Psoas muscle (tissue), 8 donors: ENCODE results near the gene MCOLN1. TPM values are rescaled to one million over a fixed set of nuclear protein-coding genes. Genes with fewer than 3 reads are reported as not detected.

Experiments
- ATAC-seq, 4 donors: fragments of 200-7000 bp; cut with Tn5 transposase; one replicate each; pipeline ENCODE4 v1.9.1; 2020; ENCODE audit warnings: moderate library complexity in 3 of 4, mild to moderate bottlenecking in 2 of 4
- DNase-seq, 2 donors: peaks; one replicate each; pipeline ENCODE4 v3.0.0-alpha.2; 2020
- H3K27ac ChIP-seq: fragments of 200-600 bp; one replicate; pipeline ENCODE4 v1.8.0; 2022
- H3K27me3 ChIP-seq, 3 donors: fragments of 200-600 bp in 1 of 3; one replicate each; pipeline versions ENCODE4 v1.6.1 to v1.8.0; 2013 to 2022; ENCODE audit warnings: low read length in 2 of 3, mild to moderate bottlenecking in 2 of 3, moderate library complexity in 1 of 3; ENCODE audit not compliant: insufficient read depth in 3 of 3
- H3K36me3 ChIP-seq, 2 donors: fragments of 200-600 bp in 1 of 2; one replicate each; pipeline versions ENCODE4 v1.6.1 to v1.8.0; 2013 to 2022; ENCODE audit warnings: low read depth in 1 of 2, mild to moderate bottlenecking in 1 of 2, moderate library complexity in 1 of 2; ENCODE audit not compliant: insufficient read depth in 1 of 2
- H3K4me1 ChIP-seq: fragments of 200-600 bp; one replicate; pipeline ENCODE4 v1.8.0; 2022
- H3K4me3 ChIP-seq: fragments of 200-600 bp; one replicate; pipeline ENCODE4 v1.8.0; 2022; ENCODE audit warnings: mild to moderate bottlenecking
- H3K9me3 ChIP-seq: fragments of 200-600 bp; one replicate; pipeline ENCODE4 v1.8.0; 2022
- WGBS, 3 donors: extraction: QIAGEN DNeasy Blood & Tissue Kit; methylation state at CpG; one replicate each; pipeline versions ENCODE4 v1.1.6 to v1.1.7; 2013; 5-methylcytosine and 5-hydroxymethylcytosine counted together
- intact Hi-C, 2 donors: fragments of 100-400 bp; cut with DNase I; formaldehyde crosslinking; loops; one replicate each; pipeline versions ENCODE4 v1.11.0 to v1.14.2; 2022
- polyA plus RNA-seq, 3 donors: library from polyadenylated mRNA; stranded (reverse); fragments of 200-250 nt; gene quantifications; one replicate each; pipeline ENCODE4 v1.2.3, GENCODE V29; 2013
- total RNA-seq, 4 donors: library from RNA; stranded (reverse); fragmentation: NEBNext Ultra II Directional in 2 of 4; extraction: Animal tissue kit (Norgen Biotek cat#: 25700) in 2 of 4; gene quantifications; one replicate each; pipeline versions ENCODE4 v1.2.1 to v1.2.4, GENCODE V29; 2021 to 2023
- TF ChIP-seq, protein P1 (sequence below): fragments of 200-600 bp; IDR thresholded peaks from one replicate; pipeline ENCODE4 v1.8.0; 2022; ENCODE audit warnings: antibody characterized with exemption
- donor health status: healthy with polysubstance abuse.
- donor health status: DM: no; HTN: no; CAD: no; lungs with moderate emphysema.
- donor health status: Bipolar disorder and iron deficiency.
- donor health status: healthy.
- donor health status: DM: yes; HTN: yes; CAD: no.
- donor health status: DM: no; HTN: no; CAD: no.
- donor health status: DM: no; HTN: no; CAD: no.
- donor health status: DM: yes; HTN: yes; CAD: no.

The MCOLN1 gene
- total and polyA plus RNA-seq, 7 donors: 15.4 to 28.6 (median 17.8) TPM

DNA sequence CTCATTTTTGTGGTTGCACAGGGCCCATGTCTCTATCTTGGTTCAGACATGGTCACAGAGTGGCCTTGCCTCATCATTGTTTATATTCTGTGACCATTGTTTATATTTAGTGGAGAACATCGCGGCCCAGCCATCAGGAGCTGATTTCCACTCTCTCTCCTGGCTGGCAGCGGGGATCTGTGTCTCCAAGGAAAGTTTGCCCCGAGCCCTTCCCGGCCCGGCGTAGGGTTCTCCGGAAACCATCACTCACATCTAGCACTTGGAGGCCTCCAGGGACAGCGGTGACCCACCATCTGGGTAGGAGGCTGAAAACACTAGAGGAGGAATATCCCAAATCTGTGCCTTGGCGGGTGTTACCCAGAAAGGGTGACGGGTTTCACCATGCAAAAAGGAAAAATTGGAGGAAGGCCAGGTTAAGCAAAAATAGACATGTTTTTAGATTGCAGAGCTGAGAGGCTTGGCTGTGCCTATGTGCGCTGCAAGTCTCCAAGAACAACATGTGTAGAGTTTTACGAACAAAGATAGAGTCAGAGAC, 7.2 kb upstream of the MCOLN1 start:
- WGBS, 3 donors: 70 to 80% (median 72%) methylated on average over 13 of the region's 13 CpGs
- Histone ChIP-seq H3K9me3 (no peaks in the 10 kb centered on the region), H3K4me1 (peaks cover 7% of the 10 kb centered on the region), H3K27me3 (no peaks in the 10 kb centered on the region), H3K4me3 (peak overlapping the region; percentile 63), H3K36me3 (peaks cover 0 to 11% of the 10 kb centered on the region in 2 donors), H3K27ac (peak overlapping the region; percentile 66)
- TF ChIP-seq, protein P1, sequence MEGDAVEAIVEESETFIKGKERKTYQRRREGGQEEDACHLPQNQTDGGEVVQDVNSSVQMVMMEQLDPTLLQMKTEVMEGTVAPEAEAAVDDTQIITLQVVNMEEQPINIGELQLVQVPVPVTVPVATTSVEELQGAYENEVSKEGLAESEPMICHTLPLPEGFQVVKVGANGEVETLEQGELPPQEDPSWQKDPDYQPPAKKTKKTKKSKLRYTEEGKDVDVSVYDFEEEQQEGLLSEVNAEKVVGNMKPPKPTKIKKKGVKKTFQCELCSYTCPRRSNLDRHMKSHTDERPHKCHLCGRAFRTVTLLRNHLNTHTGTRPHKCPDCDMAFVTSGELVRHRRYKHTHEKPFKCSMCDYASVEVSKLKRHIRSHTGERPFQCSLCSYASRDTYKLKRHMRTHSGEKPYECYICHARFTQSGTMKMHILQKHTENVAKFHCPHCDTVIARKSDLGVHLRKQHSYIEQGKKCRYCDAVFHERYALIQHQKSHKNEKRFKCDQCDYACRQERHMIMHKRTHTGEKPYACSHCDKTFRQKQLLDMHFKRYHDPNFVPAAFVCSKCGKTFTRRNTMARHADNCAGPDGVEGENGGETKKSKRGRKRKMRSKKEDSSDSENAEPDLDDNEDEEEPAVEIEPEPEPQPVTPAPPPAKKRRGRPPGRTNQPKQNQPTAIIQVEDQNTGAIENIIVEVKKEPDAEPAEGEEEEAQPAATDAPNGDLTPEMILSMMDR: no peak
- ATAC-seq: peak in 1 of 4 donors; percentile 11
- intact Hi-C loops: no loop called here
- DNase-seq: no peak

DNA sequence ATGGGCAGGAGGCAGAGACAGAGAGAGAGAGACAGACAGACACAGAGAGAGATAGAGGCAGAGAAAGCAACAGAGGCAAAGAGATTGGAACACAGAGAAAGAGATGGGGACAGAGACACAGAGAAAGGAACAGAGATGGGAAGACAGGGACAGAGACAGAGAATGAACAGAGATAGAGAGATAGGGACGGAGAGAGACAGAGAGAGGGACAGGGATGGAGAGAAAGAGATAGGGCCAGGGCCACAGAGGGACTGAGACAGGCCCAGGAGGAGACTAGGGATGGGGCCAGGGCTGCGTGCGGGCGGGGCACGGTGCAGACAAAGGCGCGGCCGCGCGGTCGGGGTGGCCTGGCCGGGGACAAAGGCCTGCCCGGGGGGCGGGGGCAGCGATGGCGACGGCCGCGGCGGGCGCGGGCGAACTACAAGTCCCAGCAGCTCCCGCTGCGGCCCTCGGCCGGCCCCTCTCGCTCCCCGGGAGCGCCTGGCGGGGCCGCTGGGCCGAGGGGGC, 6.7 kb upstream of the MCOLN1 start, which contains the start of gene ZNF358:
ZNF358 (plus strand) TSS at position 459 of the 507 bp plus-strand sequence. CDS start 3,140 bp downstream, outside the sequence.
- peak; percentile 81 to 88 for DNase-seq
- H3K4me3 ChIP-seq: peak within 1 kb of the TSS; percentile 88
- TF ChIP-seq, protein P1: no peak
- peak within 1 kb of the TSS; percentile 81 for H3K27ac ChIP-seq
- intact Hi-C loops: no loop called here
- peak; percentile 86 to 95 (median 90) for ATAC-seq
- no peaks in the 10 kb centered on the region for H3K27me3 ChIP-seq
- H3K9me3 ChIP-seq: no peaks in the 10 kb centered on the region
- H3K36me3 ChIP-seq: peaks cover 0 to 12% of the 10 kb centered on the region in 2 donors
- H3K4me1 ChIP-seq: peaks cover 7% of the 10 kb centered on the region
- WGBS, 3 donors: 1% methylated on average over 12 to 33 of the region's 33 CpGs

DNA sequence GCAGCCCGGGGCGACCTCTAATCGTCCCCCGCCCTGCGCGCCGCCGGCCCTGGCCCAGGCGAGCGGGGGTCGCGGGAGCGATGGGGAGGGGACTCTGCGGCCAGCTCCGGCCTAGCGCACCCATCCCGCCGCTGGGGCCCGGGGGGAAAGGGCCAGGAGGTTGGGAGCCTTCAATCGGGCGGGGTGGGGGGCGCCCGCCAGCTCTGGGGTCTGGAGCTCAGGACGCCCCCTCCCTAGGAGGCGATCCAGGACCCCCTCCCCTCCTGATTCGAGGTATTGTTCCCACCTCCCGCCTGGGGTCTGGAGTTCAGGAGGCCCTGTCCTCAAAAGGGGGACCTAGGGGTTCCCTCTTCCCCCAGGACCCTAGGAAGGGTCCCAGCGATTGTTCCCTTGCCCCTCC, 6.1 kb upstream of the MCOLN1 start:
- H3K36me3 ChIP-seq: peaks cover 0 to 12% of the 10 kb centered on the region in 2 donors
- peak overlapping the region; percentile 81 for H3K27ac ChIP-seq
- no peaks in the 10 kb centered on the region for H3K9me3 ChIP-seq
- DNase-seq (no peak), ATAC-seq (peak in 1 of 4 donors; percentile 46)
- TF ChIP-seq, protein P1: no peak
- intact Hi-C loops: no loop called here
- peak overlapping the region; percentile 88 for H3K4me3 ChIP-seq
- H3K27me3 ChIP-seq: no peaks in the 10 kb centered on the region
- H3K4me1 ChIP-seq: peaks cover 9% of the 10 kb centered on the region
- WGBS, 3 donors: 0 to 2% (median 1%) methylated on average over 10 to 28 of the region's 28 CpGs

DNA sequence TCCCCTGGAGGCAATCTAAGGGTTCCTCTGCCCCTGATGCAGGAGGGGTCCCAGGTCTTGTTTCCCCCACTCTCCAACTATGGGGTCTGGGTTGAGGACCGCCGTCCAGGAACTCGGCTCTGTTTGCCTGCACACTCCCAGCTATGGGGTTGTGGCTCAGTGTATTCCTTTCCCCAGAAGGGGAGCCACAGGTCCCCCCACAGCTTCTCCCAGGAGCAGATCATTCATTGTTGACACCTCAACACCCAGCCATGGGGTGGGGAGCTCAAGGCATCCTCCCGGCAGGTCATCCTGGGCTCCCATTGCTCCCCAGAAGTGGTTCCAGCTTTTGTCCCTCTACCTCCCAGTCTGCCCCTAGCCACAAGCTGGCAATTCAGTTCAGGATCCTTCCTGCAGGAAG, 5.5 kb upstream of the MCOLN1 start:
- intact Hi-C loops: no loop called here
- H3K4me3 ChIP-seq: peak overlapping the region; percentile 88
- H3K27ac ChIP-seq: peak overlapping the region; percentile 81
- no peaks in the 10 kb centered on the region for H3K27me3 ChIP-seq
- TF ChIP-seq, protein P1: no peak
- DNase-seq: no peak
- ATAC-seq: no peak
- 42 to 46% (median 45%) methylated on average over 4 of the region's 4 CpGs for whole genome bisulfite sequencing, 3 donors
- peaks cover 15% of the 10 kb centered on the region for H3K4me1 ChIP-seq
- H3K36me3 ChIP-seq: peaks cover 0 to 12% of the 10 kb centered on the region in 2 donors
- H3K9me3 ChIP-seq: no peaks in the 10 kb centered on the region
